Vagina (tissue), 2 donors: ENCODE measurements around the gene SNED1.

ENCODE experiments used
- POLR2A ChIP-seq, 2 donors: fragments of 450-650 bp; IDR thresholded peaks; one replicate each; pipeline ENCODE4 v1.6.1; 2017; ENCODE audit warnings: antibody characterized with exemption in 2 of 2, mild to moderate bottlenecking in 2 of 2, moderate library complexity in 2 of 2
- POLR2AphosphoS5 ChIP-seq, 2 donors: sonication (generic); formaldehyde crosslinking; IDR thresholded peaks; one replicate each; pipeline ENCODE4 v1.9.0; 2017; ENCODE audit warnings: antibody characterized with exemption in 2 of 2, mild to moderate bottlenecking in 2 of 2, low read depth in 1 of 2; ENCODE audit not compliant: insufficient read depth in 1 of 2
- TF ChIP-seq, protein P1 (sequence below), 3 experiments: fragments of 450-650 bp in 2 of 3; fragments of 200-600 bp in 1 of 3; sonication (generic) in 1 of 3; IDR thresholded peaks; one replicate each; pipeline ENCODE4 v1.5.1; 2017 to 2019; ENCODE audit warnings: antibody characterized with exemption in 3 of 3, mild to moderate bottlenecking in 2 of 3, moderate library complexity in 2 of 3

GRCh38 chr2:240961910-240962299, 36.5 kb upstream of the SNED1 start:
- TF ChIP-seq POLR2A (IDR thresholded peaks at IDR 0.05), result no peak
- TF ChIP-seq, protein P1, sequence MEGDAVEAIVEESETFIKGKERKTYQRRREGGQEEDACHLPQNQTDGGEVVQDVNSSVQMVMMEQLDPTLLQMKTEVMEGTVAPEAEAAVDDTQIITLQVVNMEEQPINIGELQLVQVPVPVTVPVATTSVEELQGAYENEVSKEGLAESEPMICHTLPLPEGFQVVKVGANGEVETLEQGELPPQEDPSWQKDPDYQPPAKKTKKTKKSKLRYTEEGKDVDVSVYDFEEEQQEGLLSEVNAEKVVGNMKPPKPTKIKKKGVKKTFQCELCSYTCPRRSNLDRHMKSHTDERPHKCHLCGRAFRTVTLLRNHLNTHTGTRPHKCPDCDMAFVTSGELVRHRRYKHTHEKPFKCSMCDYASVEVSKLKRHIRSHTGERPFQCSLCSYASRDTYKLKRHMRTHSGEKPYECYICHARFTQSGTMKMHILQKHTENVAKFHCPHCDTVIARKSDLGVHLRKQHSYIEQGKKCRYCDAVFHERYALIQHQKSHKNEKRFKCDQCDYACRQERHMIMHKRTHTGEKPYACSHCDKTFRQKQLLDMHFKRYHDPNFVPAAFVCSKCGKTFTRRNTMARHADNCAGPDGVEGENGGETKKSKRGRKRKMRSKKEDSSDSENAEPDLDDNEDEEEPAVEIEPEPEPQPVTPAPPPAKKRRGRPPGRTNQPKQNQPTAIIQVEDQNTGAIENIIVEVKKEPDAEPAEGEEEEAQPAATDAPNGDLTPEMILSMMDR (IDR thresholded peaks at IDR 0.05), result no peak
- no peak for TF ChIP-seq POLR2AphosphoS5 (IDR thresholded peaks at IDR 0.05; ENCODE audit: insufficient read depth in 1 of 2, low read depth in 1 of 2)
